Progenitor cell of endocrine pancreas (in vitro differentiated cells): ENCODE results near the gene FBXO15. TPM values are rescaled to one million over a fixed set of nuclear protein-coding genes. Genes with fewer than 3 reads are reported as not detected.
A peak's percentile ranks its signal among the peaks of the same experiment; 100 is the strongest.

Source experiments
- DNase-seq: peaks from one replicate; pipeline ENCODE4 v3.0.0; 2021; ENCODE audit warnings: low spot score; ENCODE audit not compliant: unreplicated experiment
- H3K27ac Mint-ChIP-seq: 2 replicates; pipeline ENCODE4 v1.8.0; 2021; ENCODE audit warnings: mild to moderate bottlenecking, moderate library complexity, mixed read lengths
- H3K27me3 Mint-ChIP-seq: 2 replicates; pipeline ENCODE4 v1.8.0; 2021; ENCODE audit warnings: mixed read lengths
- H3K36me3 Mint-ChIP-seq: 2 replicates; pipeline ENCODE4 v1.8.0; 2022; ENCODE audit warnings: mixed read lengths; ENCODE audit not compliant: insufficient read depth
- H3K4me1 Mint-ChIP-seq: 2 replicates; pipeline ENCODE4 v1.8.0; 2021; ENCODE audit warnings: low read depth, mixed read lengths
- H3K4me3 Mint-ChIP-seq: 2 replicates; pipeline ENCODE4 v1.8.0; 2021; ENCODE audit warnings: low read depth, mild to moderate bottlenecking, moderate library complexity, mixed read lengths
- H3K9me3 Mint-ChIP-seq: 2 replicates; pipeline ENCODE4 v1.8.0; 2021; ENCODE audit warnings: low read depth, mixed read lengths
- CTCF ChIP-seq: fragments of 200-600 bp; sonication (generic); IDR thresholded peaks from one replicate; pipeline ENCODE4 v1.5.0; 2021; ENCODE audit warnings: antibody characterized with exemption, mild to moderate bottlenecking; ENCODE audit not compliant: unreplicated experiment
- total RNA-seq: library from RNA; stranded (reverse); gene quantifications from 2 replicates; pipeline ENCODE4 v1.2.1, GENCODE V29; 2021

The FBXO15 gene
- total RNA-seq, 1 donor from 2014 or later, result 2.7 TPM

- Mint-ChIP-seq H3K9me3 (peaks cover 10% of the 10 kb centered on the region), H3K27me3 (peaks cover 8% of the 10 kb centered on the region), H3K4me1 (peaks cover 8% of the 10 kb centered on the region), H3K4me3 (no peak overlapping the region), H3K36me3 (peaks cover 8% of the 10 kb centered on the region), H3K27ac (peak overlapping the region; percentile 90)
- TF ChIP-seq CTCF, result peak; percentile 92
- DNase-seq, result no peak
Measured at GRCh38 chr18:74116633-74117554, 30.7 kb downstream of the FBXO15 start.

GRCh38 chr18:74115046-74115445, 32.6 kb downstream of the FBXO15 start:
- Mint-ChIP-seq H3K27ac (no peak overlapping the region), H3K4me1 (peaks cover 8% of the 10 kb centered on the region), H3K9me3 (peaks cover 15% of the 10 kb centered on the region), H3K36me3 (peaks cover 8% of the 10 kb centered on the region), H3K4me3 (no peak overlapping the region), H3K27me3 (peaks cover 5% of the 10 kb centered on the region)
- no peak for DNase-seq
- TF ChIP-seq CTCF, result no peak

GRCh38 chr18:74114116-74114515, 33.5 kb downstream of the FBXO15 start:
- H3K36me3 Mint-ChIP-seq, result peaks cover 8% of the 10 kb centered on the region
- no peaks in the 10 kb centered on the region for H3K27me3 Mint-ChIP-seq
- no peak for TF ChIP-seq CTCF
- peaks cover 16% of the 10 kb centered on the region for H3K9me3 Mint-ChIP-seq
- no peak for DNase-seq
- no peak overlapping the region for H3K27ac Mint-ChIP-seq
- H3K4me1 Mint-ChIP-seq, result peaks cover 8% of the 10 kb centered on the region
- H3K4me3 Mint-ChIP-seq, result no peak overlapping the region

- H3K27ac Mint-ChIP-seq, result peak overlapping the region; percentile 45
- no peak for TF ChIP-seq CTCF
- H3K4me1 Mint-ChIP-seq, result peaks cover 8% of the 10 kb centered on the region
- H3K36me3 Mint-ChIP-seq, result peaks cover 11% of the 10 kb centered on the region
- H3K4me3 Mint-ChIP-seq, result no peak overlapping the region
- peaks cover 20% of the 10 kb centered on the region for H3K9me3 Mint-ChIP-seq
- H3K27me3 Mint-ChIP-seq, result no peaks in the 10 kb centered on the region
- no peak for DNase-seq
Measured at GRCh38 chr18:74113711-74114110, 33.9 kb downstream of the FBXO15 start.

- Mint-ChIP-seq H3K27ac (no peak overlapping the region), H3K36me3 (peaks cover 14% of the 10 kb centered on the region), H3K4me3 (no peak overlapping the region), H3K4me1 (peaks cover 2% of the 10 kb centered on the region), H3K27me3 (no peaks in the 10 kb centered on the region), H3K9me3 (peaks cover 30% of the 10 kb centered on the region)
- TF ChIP-seq CTCF, result no peak
- DNase-seq, result no peak
Measured at GRCh38 chr18:74110976-74111375, 36.7 kb downstream of the FBXO15 start.
